K562 (cell line): ENCODE measurements around the gene ATAD3C. TPM values are rescaled to one million over a fixed set of nuclear protein-coding genes. Genes with fewer than 3 reads are reported as not detected.

Source experiments
- BRCA1 ChIP-seq, 2 experiments: fragments of 450-650 bp in 1 of 2; sonication (generic) in 1 of 2; formaldehyde crosslinking in 1 of 2; IDR thresholded peaks; 2 replicates each; pipeline versions ENCODE4 v1.5.0 to v1.6.1; 2017 to 2020; ENCODE audit warnings: mild to moderate bottlenecking in 1 of 2, missing genetic modification reagents in 1 of 2
- CC2D1A ChIP-seq: fragments of 450-650 bp; IDR thresholded peaks from 2 replicates; pipeline ENCODE4 v1.6.1; 2017; ENCODE audit warnings: mild to moderate bottlenecking
- CHD2 ChIP-seq: IDR thresholded peaks from 2 replicates; pipeline ENCODE4 v1.6.1; 2011; ENCODE audit warnings: low read depth, low read length
- E4F1 ChIP-seq: fragments of 250-450 bp; sonication (Bioruptor Pico); IDR thresholded peaks from 2 replicates; pipeline ENCODE4 v1.5.0; 2021; ENCODE audit warnings: mild to moderate bottlenecking, borderline replicate concordance
- ELF4 ChIP-seq: fragments of 450-650 bp; formaldehyde crosslinking; IDR thresholded peaks from 2 replicates; pipeline ENCODE4 v1.4.0; 2022; ENCODE audit warnings: missing genetic modification characterization
- GTF3C2 ChIP-seq: IDR thresholded peaks from 3 replicates; pipeline ENCODE4 v1.6.1; 2011; ENCODE audit warnings: borderline replicate concordance, mild to moderate bottlenecking, moderate library complexity; ENCODE audit not compliant: insufficient read length; ENCODE audit errors: extremely low read depth
- NFE2L1 ChIP-seq: fragments of 450-650 bp; IDR thresholded peaks from 2 replicates; pipeline ENCODE4 v1.6.1; 2016; ENCODE audit warnings: missing genetic modification characterization, low read depth, mild to moderate bottlenecking, missing compliant biosample characterization, moderate library complexity, borderline replicate concordance
- RAD51 ChIP-seq: fragments of 450-650 bp; IDR thresholded peaks from 2 replicates; pipeline ENCODE4 v1.7.1; 2016; ENCODE audit warnings: low read depth, mild to moderate bottlenecking, borderline replicate concordance
- RBM22 ChIP-seq: fragments of 200-400 bp; formaldehyde crosslinking; IDR thresholded peaks from 2 replicates; pipeline ENCODE4 v1.6.1; 2018; ENCODE audit warnings: low read length, low read depth; ENCODE audit not compliant: poor library complexity, severe bottlenecking
- RCOR1 ChIP-seq, 2 experiments: IDR thresholded peaks; 2 replicates each; pipeline ENCODE4 v1.6.1; 2012; ENCODE audit warnings: low read depth in 2 of 2, low read length in 2 of 2, borderline replicate concordance in 1 of 2, improper control_type of control experiment in 1 of 2
- SREBF2 ChIP-seq: sonication (generic); formaldehyde crosslinking; IDR thresholded peaks from 2 replicates; pipeline ENCODE4 v1.4.0; 2020; ENCODE audit warnings: mild to moderate bottlenecking, missing genetic modification reagents
- ZNF707 ChIP-seq: fragments of 250-450 bp; sonication (Bioruptor Pico); conservative IDR thresholded peaks from 2 replicates; pipeline ENCODE4 v1.8.0; 2022; ENCODE audit warnings: inconsistent platforms, mild to moderate bottlenecking, moderate library complexity
- ZNF76 ChIP-seq: fragments of 250-450 bp; sonication (Bioruptor Pico); IDR thresholded peaks from 2 replicates; pipeline ENCODE4 v1.4.0; 2020; ENCODE audit warnings: mild to moderate bottlenecking, moderate library complexity, borderline replicate concordance
- ZNF780A ChIP-seq: fragments of 250-450 bp; sonication (Bioruptor Pico); IDR thresholded peaks from 2 replicates; pipeline ENCODE4 v1.5.0; 2021; ENCODE audit warnings: mild to moderate bottlenecking
- polyA plus RNA-seq, 8 experiments: library from polyadenylated mRNA; depleted of rRNA in 4 of 8; stranded (reverse) in 5 of 8; unstranded in 3 of 8; fragments of >200 nt; fragmentation: Nextera tagmentation in 2 of 8; fragmentation: Illumina TruSeq in 1 of 8; extraction: Ambion mirVana in 2 of 8; extraction: Trizol in 1 of 8; gene quantifications; 2 replicates each; pipeline versions ENCODE4 v1.2.1 to v1.2.3, GENCODE V29; 2011 to 2014; ENCODE audit warnings: inconsistent platforms in 1 of 8, missing spikeins in 1 of 8
- total RNA-seq, 7 experiments: library from RNA; depleted of rRNA in 6 of 7; stranded (reverse); fragments of >200 nt in 6 of 7; fragmentation: Illumina TruSeq in 2 of 7; extraction: Trizol in 2 of 7; gene quantifications; 2 replicates each; pipeline versions ENCODE4 v1.2.1 to v1.2.3, GENCODE V29; 2011 to 2021; ENCODE audit warnings: low replicate concordance in 1 of 7
- TF ChIP-seq, protein P1 (sequence below): fragments of 450-650 bp; IDR thresholded peaks from 2 replicates; pipeline ENCODE4 v1.6.1; 2017; ENCODE audit warnings: antibody characterized with exemption, mild to moderate bottlenecking

ATAD3C gene
- total and polyA plus RNA-seq, 9 of the 15 experiments (the other 6 are each of a cell fraction or from before 2014, with no cell fraction given), result 0.03 to 0.18 TPM; not detected in 7

DNA sequence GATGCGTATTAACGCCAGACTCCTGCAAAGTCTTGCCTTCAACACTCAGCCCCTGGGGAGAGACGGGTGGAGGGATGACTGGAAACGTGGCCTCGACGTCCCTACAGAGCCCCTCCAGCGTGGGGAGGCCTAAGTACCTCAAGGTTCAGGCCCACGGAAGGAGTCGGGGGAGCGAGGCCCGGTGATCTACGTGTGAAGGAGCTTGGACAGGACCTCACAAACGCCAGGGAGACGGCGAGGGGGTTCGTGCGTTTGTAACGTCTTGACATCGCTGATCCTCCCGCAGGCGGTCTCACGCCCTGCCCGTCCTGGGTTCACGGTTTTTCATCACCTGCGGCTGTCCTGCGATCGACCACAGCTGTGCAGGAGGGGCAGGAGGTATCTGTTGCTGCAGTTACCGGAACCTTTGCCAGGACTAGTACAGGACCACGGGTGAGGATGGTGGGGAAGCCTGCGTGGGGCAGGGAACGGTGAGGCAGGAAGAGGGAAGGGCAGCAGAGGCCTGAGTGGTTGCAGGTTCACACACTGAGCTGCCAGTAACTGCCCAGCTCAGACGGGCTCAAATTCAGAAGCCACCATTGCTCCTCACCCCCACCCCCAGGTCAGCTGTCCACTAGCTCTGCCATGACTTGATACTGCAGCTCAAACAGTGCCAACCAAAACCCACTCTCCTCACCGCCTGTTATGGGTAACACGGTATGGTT lies 49.5 kb upstream of the ATAD3C start (continued):
- TF ChIP-seq NFE2L1 (tag) (no peak), RCOR1 (IDR thresholded peaks at IDR 0.05; ENCODE audit: borderline replicate concordance in 1 of 2, low read depth in 2 of 2, low read length in 2 of 2) (no peak), ZNF76 (CRISPR knock-in tag) (no peak), CC2D1A (no peak), SREBF2 (CRISPR knock-in tag) (no peak; the same call in 1 of the 2 replicates), ZNF707 (CRISPR knock-in tag) (no peak), ELF4 (CRISPR knock-in tag) (no peak; the same call in 1 of the 2 replicates), CHD2 (peak; percentile 2; the same call in 1 of the 2 replicates), ZNF780A (CRISPR knock-in tag) (0 out of 2 replicates have a peak, but pooled peaks have one; percentile 54), GTF3C2 (no peak), RBM22 (no peak), E4F1 (CRISPR knock-in tag) (no peak), RAD51 (no peak), BRCA1 (IDR thresholded peaks at IDR 0.05) (no peak), BRCA1 (CRISPR knock-in tag; IDR thresholded peaks at IDR 0.05) (no peak)
- TF ChIP-seq, protein P1, sequence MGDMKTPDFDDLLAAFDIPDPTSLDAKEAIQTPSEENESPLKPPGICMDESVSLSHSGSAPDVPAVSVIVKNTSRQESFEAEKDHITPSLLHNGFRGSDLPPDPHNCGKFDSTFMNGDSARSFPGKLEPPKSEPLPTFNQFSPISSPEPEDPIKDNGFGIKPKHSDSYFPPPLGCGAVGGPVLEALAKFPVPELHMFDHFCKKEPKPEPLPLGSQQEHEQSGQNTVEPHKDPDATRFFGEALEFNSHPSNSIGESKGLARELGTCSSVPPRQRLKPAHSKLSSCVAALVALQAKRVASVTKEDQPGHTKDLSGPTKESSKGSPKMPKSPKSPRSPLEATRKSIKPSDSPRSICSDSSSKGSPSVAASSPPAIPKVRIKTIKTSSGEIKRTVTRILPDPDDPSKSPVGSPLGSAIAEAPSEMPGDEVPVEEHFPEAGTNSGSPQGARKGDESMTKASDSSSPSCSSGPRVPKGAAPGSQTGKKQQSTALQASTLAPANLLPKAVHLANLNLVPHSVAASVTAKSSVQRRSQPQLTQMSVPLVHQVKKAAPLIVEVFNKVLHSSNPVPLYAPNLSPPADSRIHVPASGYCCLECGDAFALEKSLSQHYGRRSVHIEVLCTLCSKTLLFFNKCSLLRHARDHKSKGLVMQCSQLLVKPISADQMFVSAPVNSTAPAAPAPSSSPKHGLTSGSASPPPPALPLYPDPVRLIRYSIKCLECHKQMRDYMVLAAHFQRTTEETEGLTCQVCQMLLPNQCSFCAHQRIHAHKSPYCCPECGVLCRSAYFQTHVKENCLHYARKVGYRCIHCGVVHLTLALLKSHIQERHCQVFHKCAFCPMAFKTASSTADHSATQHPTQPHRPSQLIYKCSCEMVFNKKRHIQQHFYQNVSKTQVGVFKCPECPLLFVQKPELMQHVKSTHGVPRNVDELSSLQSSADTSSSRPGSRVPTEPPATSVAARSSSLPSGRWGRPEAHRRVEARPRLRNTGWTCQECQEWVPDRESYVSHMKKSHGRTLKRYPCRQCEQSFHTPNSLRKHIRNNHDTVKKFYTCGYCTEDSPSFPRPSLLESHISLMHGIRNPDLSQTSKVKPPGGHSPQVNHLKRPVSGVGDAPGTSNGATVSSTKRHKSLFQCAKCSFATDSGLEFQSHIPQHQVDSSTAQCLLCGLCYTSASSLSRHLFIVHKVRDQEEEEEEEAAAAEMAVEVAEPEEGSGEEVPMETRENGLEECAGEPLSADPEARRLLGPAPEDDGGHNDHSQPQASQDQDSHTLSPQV, result 0 out of 2 replicates have a peak, but pooled peaks have one; percentile 38
